ENCODE data around the gene CD74. TPM values are rescaled to one million over a fixed set of nuclear protein-coding genes. Genes with fewer than 3 reads are reported as not detected.

CD74 gene
- total and polyA plus RNA-seq, 10 donors = 3,224 to 5,563 (median 4,727) TPM

DNA sequence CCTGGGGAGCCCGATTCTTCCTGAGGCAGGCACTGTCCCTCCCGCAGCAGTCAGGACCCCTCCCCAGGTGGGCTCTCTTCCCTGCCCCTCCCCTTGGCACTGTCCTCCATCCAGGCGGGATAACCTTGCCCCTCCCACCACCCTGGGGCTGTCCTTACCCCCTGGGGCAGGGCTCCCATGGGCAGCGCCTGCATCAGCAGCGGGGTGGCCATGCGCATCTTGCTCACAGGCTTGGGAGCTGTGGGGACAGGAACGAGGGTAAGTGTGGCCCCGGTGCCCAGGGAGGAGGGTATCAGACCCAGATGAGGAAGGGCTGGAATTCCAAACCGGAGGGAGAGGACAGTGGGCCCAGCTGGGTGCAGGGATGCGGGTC is 6.0 kb downstream of the CD74 start:
- Histone ChIP-seq H3K36me3 (peaks cover 0 to 87% (median 73%) of the 10 kb centered on the region in 6 donors), H3K9me3 (no peaks in the 10 kb centered on the region), H3K4me3 (peak overlapping the region in 5 of 8 donors; percentile 63 to 86 (median 77)), H3K27me3 (replicated peaks in 1 of 7) (no peaks in the 10 kb centered on the region), H3K27ac (peak overlapping the region in 7 of 8 donors; percentile 7 to 99 (median 97)), H3K4me1 (peaks cover 28 to 100% (median 89%) of the 10 kb centered on the region in 6 donors)
- intact Hi-C loops (cut with DNase I; ENCODE audit: low total_unique reads) = no loop called here
- TF ChIP-seq, protein P1, sequence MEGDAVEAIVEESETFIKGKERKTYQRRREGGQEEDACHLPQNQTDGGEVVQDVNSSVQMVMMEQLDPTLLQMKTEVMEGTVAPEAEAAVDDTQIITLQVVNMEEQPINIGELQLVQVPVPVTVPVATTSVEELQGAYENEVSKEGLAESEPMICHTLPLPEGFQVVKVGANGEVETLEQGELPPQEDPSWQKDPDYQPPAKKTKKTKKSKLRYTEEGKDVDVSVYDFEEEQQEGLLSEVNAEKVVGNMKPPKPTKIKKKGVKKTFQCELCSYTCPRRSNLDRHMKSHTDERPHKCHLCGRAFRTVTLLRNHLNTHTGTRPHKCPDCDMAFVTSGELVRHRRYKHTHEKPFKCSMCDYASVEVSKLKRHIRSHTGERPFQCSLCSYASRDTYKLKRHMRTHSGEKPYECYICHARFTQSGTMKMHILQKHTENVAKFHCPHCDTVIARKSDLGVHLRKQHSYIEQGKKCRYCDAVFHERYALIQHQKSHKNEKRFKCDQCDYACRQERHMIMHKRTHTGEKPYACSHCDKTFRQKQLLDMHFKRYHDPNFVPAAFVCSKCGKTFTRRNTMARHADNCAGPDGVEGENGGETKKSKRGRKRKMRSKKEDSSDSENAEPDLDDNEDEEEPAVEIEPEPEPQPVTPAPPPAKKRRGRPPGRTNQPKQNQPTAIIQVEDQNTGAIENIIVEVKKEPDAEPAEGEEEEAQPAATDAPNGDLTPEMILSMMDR (IDR thresholded peaks at IDR 0.05 in 8 of 11, conservative IDR thresholded peaks at IDR 0.05 in 3 of 11) = no peak
- no peak for TF ChIP-seq POLR2A (IDR thresholded peaks at IDR 0.05)
- TF ChIP-seq POLR2AphosphoS5 (IDR thresholded peaks at IDR 0.05) = peak; percentile 58 to 82 (median 65)
- 79 to 90% (median 83%) methylated on average over 10 of the region's 10 CpGs for WGBS, 5 donors
- no peak for DNase-seq

DNA sequence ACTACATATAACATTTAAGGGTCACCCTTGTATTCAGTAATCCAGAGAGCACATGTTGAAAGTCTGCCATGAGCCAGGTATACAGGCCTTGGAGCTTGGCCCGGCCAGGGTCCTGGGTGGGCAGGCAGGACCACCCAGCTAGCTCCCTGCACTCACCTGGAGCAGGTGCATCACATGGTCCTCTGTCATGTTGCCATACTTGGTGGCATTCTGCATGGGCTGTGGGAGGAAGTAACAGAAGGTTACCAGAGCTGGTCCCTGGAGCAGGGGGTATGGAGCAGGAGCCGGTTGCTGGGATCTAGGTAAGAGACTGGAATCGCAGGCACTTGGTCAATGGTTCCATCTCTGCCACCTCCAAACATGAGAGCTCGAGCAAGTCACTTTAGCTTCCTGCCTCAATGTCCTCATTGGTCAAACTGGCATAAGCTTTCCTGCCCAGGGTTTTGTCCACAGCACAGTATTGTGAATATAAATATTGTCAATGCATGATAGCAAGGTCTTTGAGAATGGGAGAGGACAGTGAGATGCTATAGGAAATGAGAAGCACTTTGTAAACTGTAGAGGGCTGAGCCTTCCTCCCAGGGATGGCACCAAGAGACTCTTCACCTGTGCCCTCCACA is 6.5 kb downstream of the CD74 start:
- 82 to 96% (median 93%) methylated on average over 4 of the region's 4 CpGs for WGBS, 5 donors
- Histone ChIP-seq H3K4me1 (peaks cover 28 to 95% (median 84%) of the 10 kb centered on the region in 6 donors), H3K27me3 (replicated peaks in 1 of 7) (no peaks in the 10 kb centered on the region), H3K4me3 (peak overlapping the region in 3 of 8 donors; percentile 63 to 86 (median 72)), H3K27ac (peak overlapping the region in 7 of 8 donors; percentile 7 to 99 (median 97)), H3K36me3 (peaks cover 0 to 92% (median 78%) of the 10 kb centered on the region in 6 donors), H3K9me3 (no peaks in the 10 kb centered on the region)
- intact Hi-C loops (cut with DNase I; ENCODE audit: low total_unique reads) = no loop called here
- TF ChIP-seq POLR2AphosphoS5 (IDR thresholded peaks at IDR 0.05) = peak; percentile 13 to 46 (median 42)
- TF ChIP-seq POLR2A (IDR thresholded peaks at IDR 0.05) = no peak
- TF ChIP-seq, protein P1 (IDR thresholded peaks at IDR 0.05 in 8 of 11, conservative IDR thresholded peaks at IDR 0.05 in 3 of 11) = no peak
- no peak for DNase-seq

DNA sequence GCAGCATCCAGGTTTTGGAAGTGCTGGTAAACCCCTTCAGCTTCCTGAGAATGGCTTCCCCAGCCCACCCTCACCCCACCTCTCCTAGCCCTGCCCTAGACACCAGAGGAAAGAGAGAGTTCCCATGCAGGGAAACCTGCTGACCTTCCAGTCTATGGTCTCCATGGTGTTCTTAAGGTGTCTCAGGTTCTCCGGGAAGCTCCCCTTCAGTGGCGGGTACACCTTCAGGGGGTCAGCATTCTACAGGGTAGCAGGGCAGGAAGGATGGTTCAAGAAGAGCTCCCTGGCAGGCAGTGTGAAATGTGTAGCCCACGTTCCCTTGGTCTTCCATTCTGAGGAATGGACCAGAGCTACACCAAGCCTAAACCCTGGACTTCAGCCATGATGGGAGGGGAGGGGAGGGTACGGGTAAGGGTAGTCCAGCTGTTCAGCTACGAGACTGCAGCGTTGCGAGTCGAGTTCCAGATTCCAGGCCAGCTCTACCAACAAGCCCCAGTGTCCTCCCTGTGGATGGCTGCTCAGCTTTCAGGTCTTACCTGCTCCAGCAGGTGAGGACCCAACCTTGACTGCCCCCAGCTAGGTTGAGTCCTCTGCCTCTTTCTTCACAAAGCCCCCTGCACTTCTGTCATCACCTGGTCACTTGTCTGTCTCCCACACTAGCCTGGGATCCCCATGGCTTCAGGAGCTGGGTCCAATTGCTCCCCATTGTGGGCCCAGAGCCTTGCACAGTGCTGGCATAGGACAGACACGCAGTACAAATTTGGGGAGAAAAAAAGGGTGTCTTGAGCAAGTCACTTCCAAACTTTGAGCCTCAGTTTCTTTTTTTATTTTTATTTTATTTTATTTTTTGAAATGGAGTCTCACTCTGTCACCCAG is 7.5 kb downstream of the CD74 start:
- 83 to 92% (median 87%) methylated on average over 7 to 9 of the region's 9 CpGs for WGBS, 5 donors
- Histone ChIP-seq H3K9me3 (no peaks in the 10 kb centered on the region), H3K4me1 (peaks cover 22 to 92% (median 78%) of the 10 kb centered on the region in 6 donors), H3K4me3 (peak overlapping the region in 1 of 8 donors; percentile 10), H3K27me3 (replicated peaks in 1 of 7) (no peaks in the 10 kb centered on the region), H3K36me3 (peaks cover 0 to 100% (median 88%) of the 10 kb centered on the region in 6 donors), H3K27ac (peak overlapping the region in 6 of 8 donors; percentile 41 to 99 (median 98))
- intact Hi-C loops (cut with DNase I; ENCODE audit: low total_unique reads) = no loop called here
- TF ChIP-seq, protein P1 (IDR thresholded peaks at IDR 0.05 in 8 of 11, conservative IDR thresholded peaks at IDR 0.05 in 3 of 11) = no peak
- TF ChIP-seq POLR2AphosphoS5 (IDR thresholded peaks at IDR 0.05) = peak; percentile 1 to 77 (median 41)
- no peak for DNase-seq

DNA sequence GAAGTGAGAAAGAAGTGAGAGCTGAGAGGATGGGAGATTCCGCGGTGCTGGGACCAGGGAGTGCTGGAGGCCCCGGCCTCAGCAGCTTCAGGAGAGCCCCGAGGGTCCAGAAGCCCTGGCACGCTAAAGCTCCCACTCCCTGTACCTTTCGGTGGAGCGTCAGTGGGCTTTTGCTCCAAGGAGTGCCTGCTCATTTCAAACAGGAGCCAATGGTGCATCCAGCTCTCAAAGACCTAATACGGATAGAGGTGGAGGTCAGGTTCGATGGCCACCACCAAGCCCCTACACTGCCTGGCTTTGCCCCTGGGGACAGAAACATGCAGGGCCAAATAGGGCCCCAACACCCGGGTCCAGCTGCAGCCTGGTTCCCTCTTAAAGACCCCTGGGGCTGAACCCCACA is 8.2 kb downstream of the CD74 start:
- intact Hi-C loops (cut with DNase I; ENCODE audit: low total_unique reads) = no loop called here
- H3K27me3 ChIP-seq (replicated peaks in 1 of 7) = no peaks in the 10 kb centered on the region
- 69 to 90% (median 88%) methylated on average over 7 to 10 of the region's 10 CpGs for WGBS, 5 donors
- TF ChIP-seq, protein P1 (IDR thresholded peaks at IDR 0.05 in 8 of 11, conservative IDR thresholded peaks at IDR 0.05 in 3 of 11) = no peak
- TF ChIP-seq POLR2AphosphoS5 (IDR thresholded peaks at IDR 0.05) (peak in 2 of 3 donors; percentile 43 to 57), POLR2A (IDR thresholded peaks at IDR 0.05) (no peak)
- peaks cover 0 to 100% (median 95%) of the 10 kb centered on the region in 6 donors for H3K36me3 ChIP-seq
- peaks cover 22 to 90% (median 72%) of the 10 kb centered on the region in 6 donors for H3K4me1 ChIP-seq
- no peaks in the 10 kb centered on the region for H3K9me3 ChIP-seq
- H3K27ac ChIP-seq = peak overlapping the region in 5 of 8 donors; percentile 67 to 98 (median 97)
- peak overlapping the region in 1 of 8 donors; percentile 4 for H3K4me3 ChIP-seq
- DNase-seq = no peak
